IPS-15b (cell line): ENCODE data around the gene NCOA1.
"Not testable (repeated sequence)": the region's sequence is repeated elsewhere in the genome, so short reads cannot be mapped to it uniquely, and the experiment has no call there.

Experiments
- H3K27me3 ChIP-seq: one replicate; pipeline ENCODE4 v1.6.1; 2013; ENCODE audit warnings: low read length; ENCODE audit not compliant: control insufficient read depth, insufficient read depth
- H3K36me3 ChIP-seq: one replicate; pipeline ENCODE4 v1.6.1; 2013; ENCODE audit warnings: low read length; ENCODE audit not compliant: control insufficient read depth, insufficient read depth
- H3K4me1 ChIP-seq: one replicate; pipeline ENCODE4 v1.6.1; 2013; ENCODE audit warnings: mild to moderate bottlenecking, low read length; ENCODE audit not compliant: control insufficient read depth, insufficient read depth
- H3K4me3 ChIP-seq: one replicate; pipeline ENCODE4 v1.5.1; 2013; ENCODE audit warnings: low read depth, low read length
- H3K9ac ChIP-seq: one replicate; pipeline ENCODE4 v1.6.1; 2013; ENCODE audit warnings: low read depth, mild to moderate bottlenecking, low read length
- H3K9me3 ChIP-seq: one replicate; pipeline ENCODE4 v1.6.1; 2013; ENCODE audit warnings: mild to moderate bottlenecking, low read length; ENCODE audit not compliant: control insufficient read depth, insufficient read depth

The NCOA1 gene

DNA sequence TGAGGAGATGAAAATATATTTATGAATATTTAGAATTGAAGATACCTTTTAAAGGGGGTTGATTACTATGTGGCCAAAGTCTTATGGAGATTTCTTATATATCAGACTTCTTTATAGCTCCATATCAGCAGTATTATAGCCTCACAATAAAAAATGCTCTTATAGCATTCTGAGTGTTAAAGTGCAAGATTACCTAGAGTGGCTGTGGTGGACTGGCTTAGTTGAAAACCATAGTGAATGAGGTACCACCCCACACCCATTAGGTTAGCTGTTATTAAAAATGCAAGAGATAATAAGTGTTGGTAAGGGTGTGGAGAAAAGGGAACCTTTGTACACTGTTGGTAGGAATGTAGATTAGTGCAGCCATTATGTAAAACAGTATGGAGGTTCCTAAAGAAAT lies 39.7 kb downstream of the NCOA1 start:
- Histone ChIP-seq H3K36me3 (no peaks in the 10 kb centered on the region), H3K4me3 (no peak overlapping the region), H3K9me3 (no peaks in the 10 kb centered on the region), H3K4me1 (no peaks in the 10 kb centered on the region), H3K9ac (no peak overlapping the region), H3K27me3 (no peaks in the 10 kb centered on the region)

DNA sequence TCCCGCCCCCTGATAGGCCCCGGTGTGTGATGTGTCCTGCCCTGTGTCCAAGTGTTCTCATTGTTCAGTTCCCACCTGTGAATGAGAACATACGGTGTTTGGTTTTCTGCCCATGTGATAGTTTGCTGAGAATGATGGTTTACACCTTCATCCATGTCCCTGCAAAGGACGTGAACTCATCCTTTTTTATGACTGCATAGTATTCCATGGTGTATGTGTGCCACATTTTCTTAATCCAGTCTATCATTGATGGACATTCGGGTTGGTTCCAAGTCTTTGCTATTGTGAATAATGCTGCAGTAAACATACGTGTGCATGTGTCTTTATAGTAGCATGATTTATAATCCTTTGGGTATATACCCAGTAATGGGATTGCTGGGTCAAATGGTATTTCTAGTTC lies 40.6 kb downstream of the NCOA1 start:
- not testable (repeated sequence) for H3K36me3 ChIP-seq, H3K9me3 ChIP-seq, H3K4me1 ChIP-seq, H3K4me3 ChIP-seq, H3K9ac ChIP-seq, H3K27me3 ChIP-seq

DNA sequence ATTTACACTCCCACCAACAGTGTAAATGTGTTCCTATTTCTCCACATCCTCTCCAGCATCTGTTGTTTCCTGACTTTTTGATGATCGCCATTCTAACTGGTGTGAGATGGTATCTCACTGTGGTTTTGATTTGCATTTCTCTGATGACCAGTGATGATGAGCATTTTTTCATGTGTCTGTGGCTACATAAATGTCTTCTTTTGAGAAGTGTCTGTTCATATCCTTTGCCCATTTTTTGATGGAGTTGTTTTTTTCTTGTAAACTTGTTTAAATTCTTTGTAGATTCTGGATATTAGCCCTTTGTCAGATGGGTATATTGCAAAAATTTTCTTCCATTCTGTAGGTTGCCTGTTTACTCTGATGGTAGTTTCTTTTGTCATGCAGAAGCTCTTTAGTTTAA lies 41.0 kb downstream of the NCOA1 start:
- H3K36me3 ChIP-seq, H3K4me3 ChIP-seq, H3K4me1 ChIP-seq, H3K9ac ChIP-seq, H3K27me3 ChIP-seq, H3K9me3 ChIP-seq: not testable (repeated sequence)

DNA sequence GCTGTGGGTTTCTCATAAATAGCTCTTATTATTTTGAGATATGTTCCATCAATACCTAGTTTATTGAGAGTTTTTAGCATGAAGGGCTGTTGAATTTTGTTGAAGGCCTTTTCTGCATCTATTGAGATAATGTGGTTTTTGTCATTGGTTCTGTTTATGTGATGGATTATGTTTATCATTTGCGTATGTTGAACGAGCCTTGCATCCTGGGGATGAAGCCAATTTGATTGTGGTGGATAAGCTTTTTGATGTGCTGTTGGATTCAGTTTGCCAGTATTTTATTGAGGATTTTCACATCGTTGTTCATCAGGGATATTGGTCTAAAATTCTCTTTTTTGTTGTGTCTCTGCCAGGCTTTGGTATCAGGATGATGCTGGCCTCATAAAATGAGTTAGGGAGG lies 42.5 kb downstream of the NCOA1 start:
- H3K4me3 ChIP-seq, H3K27me3 ChIP-seq, H3K36me3 ChIP-seq, H3K9ac ChIP-seq, H3K9me3 ChIP-seq, H3K4me1 ChIP-seq: not testable (repeated sequence)

DNA sequence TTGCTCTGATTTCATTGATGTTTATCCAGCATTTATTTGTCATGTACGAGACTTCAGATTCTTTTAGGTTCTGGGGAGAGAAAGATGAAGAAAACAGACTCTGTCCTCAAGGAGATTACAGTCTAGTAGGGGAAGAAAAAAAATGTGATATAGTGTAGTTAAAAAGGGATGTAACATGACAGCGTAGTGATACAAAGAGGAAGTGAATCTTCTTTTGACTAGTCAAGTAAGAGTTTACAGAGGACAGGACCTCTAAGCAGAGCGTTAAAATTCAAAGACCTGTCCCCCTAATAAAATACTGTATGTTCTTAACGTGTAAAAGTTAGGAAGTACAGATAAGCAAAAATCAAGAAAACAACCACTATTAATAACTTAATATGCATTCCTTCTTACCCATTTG lies 47.7 kb downstream of the NCOA1 start:
- no peak overlapping the region for H3K9ac ChIP-seq
- H3K4me3 ChIP-seq: no peak overlapping the region
- H3K36me3 ChIP-seq: no peaks in the 10 kb centered on the region
- no peaks in the 10 kb centered on the region for H3K4me1 ChIP-seq
- H3K27me3 ChIP-seq: no peaks in the 10 kb centered on the region
- H3K9me3 ChIP-seq: no peaks in the 10 kb centered on the region

DNA sequence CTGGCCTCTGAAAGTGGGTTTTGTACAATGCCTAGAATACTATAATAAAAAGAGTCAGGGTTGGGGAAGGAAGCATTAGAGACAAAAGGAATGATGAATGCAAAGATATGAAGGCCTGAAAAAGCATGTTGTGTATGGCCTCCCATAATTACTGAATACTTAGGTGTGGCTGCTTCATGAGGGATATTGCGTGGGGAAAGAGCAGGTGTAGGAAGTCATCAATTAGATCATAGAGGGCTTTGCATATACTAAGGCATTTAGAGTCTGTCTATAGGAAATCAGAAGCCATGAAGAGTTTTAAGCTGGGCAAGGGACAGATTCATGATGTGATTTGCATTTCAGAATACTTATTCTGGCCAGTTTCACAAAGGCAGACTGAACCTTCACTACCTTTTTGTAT lies 48.2 kb downstream of the NCOA1 start:
- H3K9me3 ChIP-seq: no peaks in the 10 kb centered on the region
- no peaks in the 10 kb centered on the region for H3K36me3 ChIP-seq
- H3K4me3 ChIP-seq: no peak overlapping the region
- no peaks in the 10 kb centered on the region for H3K4me1 ChIP-seq
- no peak overlapping the region for H3K9ac ChIP-seq
- no peaks in the 10 kb centered on the region for H3K27me3 ChIP-seq

DNA sequence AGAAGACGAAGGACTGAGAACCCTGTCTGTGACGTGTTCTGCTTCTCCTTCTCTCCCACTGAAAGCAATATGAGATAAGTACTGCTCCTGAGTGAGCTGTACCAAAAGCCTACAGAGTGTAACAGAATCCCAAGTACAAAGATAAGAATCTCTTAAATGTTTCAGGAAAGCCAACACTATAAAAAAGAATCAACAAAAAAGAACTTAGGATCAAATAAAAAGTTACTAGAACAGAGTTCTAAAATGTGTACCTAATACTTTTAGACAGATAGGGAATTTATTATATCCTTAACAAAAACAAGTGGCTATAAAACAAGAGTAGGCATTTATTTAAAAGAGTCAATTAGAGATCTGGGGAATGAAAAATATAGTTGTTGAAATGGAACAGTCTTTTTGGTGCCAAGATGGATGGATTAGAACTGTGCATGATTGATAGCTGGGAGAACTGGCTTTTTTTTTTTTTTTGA lies 49.0 kb downstream of the NCOA1 start:
- Histone ChIP-seq H3K9ac (no peak overlapping the region), H3K4me1 (no peaks in the 10 kb centered on the region), H3K4me3 (no peak overlapping the region), H3K36me3 (no peaks in the 10 kb centered on the region), H3K27me3 (no peaks in the 10 kb centered on the region), H3K9me3 (no peaks in the 10 kb centered on the region)

DNA sequence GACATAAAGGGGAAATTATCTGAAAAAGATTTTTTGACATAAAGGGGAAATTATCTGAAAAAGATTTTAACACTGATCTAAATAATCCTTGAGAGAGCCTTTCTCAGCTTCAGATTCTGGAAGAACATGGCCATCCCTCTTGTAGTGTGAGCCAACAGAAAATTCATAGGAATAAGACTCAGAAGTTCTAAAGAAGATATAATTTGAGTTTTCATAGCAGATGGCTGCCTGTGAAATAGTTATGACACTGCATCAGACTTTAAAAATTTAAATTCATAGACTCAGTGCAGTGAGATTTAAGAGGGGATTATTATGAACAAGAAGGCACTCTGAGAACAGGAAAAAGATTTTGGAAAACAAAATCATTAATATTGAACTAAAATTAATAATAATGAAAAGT lies 50.6 kb downstream of the NCOA1 start:
- Histone ChIP-seq H3K27me3 (no peaks in the 10 kb centered on the region), H3K9me3 (no peaks in the 10 kb centered on the region)

DNA sequence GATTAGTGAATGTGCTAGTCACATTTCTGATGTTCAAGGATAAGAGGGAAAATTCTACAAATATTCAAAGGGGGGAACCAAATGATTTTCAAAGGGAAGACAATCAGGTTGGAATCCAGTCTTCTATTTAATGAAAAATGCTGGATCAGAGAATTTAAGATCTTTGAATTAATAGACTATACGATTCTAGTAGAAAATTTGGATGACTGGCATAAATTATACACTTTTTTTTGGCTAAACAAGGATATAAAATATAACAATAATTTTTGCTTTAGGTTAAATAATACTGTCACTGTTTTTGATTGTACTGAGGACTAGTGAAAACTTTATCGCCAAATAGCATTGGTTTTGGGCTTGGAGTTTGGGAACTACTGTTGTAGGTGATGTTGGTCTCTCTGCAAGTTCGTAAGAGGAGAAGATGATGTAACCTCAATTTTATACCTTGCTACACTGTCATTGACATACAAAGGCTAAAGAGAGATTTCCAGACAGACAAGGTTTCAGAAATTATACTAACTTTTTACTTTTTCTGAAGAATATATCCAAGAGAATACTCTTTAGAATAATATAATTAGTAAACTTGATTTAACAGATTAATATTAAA lies 51.3 kb downstream of the NCOA1 start:
- H3K36me3 ChIP-seq: no peaks in the 10 kb centered on the region
- H3K4me1 ChIP-seq: no peaks in the 10 kb centered on the region
- H3K9ac ChIP-seq: no peak overlapping the region
- H3K27me3 ChIP-seq: no peaks in the 10 kb centered on the region
- H3K4me3 ChIP-seq: no peak overlapping the region
- H3K9me3 ChIP-seq: no peaks in the 10 kb centered on the region

More for the DNA sequence above, 50.6 kb downstream of the NCOA1 start:
- Histone ChIP-seq H3K4me3 (no peak overlapping the region), H3K9ac (no peak overlapping the region), H3K4me1 (no peaks in the 10 kb centered on the region), H3K36me3 (no peaks in the 10 kb centered on the region)

DNA sequence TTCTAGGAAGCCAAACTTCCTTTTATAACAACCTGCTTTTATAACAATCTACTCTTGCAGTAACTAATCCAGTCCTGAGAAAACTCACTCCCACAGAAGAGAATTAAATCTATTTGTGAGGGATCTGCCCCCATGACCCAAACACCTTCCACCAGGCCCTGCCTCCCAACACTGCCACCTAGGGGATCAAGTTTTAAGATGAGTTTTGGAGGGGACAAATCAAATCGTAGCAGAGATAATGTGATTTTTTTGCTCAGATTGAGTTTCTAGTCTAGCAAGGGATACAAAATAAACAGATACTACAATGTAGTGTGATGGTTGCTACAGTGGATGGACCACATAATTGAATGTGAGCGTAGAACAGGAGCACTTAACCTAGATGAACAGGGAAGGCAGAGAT lies 52.2 kb downstream of the NCOA1 start:
- H3K4me3 ChIP-seq: no peak overlapping the region
- no peaks in the 10 kb centered on the region for H3K4me1 ChIP-seq
- no peaks in the 10 kb centered on the region for H3K36me3 ChIP-seq
- no peak overlapping the region for H3K9ac ChIP-seq
- H3K27me3 ChIP-seq: no peaks in the 10 kb centered on the region
- H3K9me3 ChIP-seq: no peaks in the 10 kb centered on the region

DNA sequence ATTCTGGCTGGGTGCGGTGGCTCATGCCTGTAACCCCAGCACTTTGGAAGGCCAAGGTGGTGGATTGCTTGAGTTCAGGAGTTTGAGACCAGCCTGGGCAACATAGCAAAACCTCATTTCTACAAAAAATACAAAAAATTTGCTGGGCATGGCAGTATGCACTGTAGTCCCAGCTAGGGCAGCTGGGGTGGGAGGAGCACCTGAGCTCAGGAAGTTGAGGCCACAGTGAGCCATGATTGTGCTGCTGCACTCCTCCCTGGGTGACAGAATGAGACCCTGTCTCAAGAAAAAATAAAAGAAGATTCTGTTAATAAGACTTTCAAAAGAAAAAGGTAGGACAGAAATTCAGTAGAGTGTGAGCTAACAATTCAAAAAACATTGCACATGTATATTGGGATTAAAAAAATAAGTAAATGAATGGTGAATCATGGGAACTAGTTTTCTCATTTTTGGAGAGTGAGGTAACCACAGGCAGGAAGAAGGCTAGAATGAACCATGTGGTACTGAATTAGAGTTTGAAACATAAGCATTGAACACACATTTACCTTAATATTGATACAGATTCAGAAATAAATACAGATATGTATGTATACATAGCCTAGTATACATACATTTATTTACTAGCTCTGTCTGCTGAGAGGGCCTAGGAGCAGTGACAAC lies 53.5 kb downstream of the NCOA1 start:
- no peak overlapping the region for H3K4me3 ChIP-seq
- no peaks in the 10 kb centered on the region for H3K36me3 ChIP-seq
- H3K27me3 ChIP-seq: no peaks in the 10 kb centered on the region
- no peak overlapping the region for H3K9ac ChIP-seq
- no peaks in the 10 kb centered on the region for H3K4me1 ChIP-seq
- no peaks in the 10 kb centered on the region for H3K9me3 ChIP-seq

DNA sequence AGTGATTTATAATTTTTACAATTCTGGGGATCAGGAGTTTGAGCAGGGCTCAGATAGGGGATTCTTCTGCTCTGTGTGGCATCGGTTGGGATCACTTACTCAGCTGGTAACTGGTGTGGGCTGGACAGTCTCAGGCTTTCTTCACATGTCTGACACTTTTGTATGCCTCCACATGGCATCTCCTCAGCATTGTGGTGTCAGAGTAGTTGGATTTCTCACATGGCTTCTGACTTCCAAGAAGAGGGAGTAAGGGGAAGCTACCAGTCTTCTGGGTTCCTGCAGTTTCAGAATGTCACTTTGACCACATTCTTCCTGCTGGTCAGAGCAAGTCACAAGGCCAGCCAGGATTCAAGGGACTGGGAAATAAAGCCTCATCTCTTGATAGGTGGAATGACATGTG lies 55.6 kb downstream of the NCOA1 start:
- no peaks in the 10 kb centered on the region for H3K27me3 ChIP-seq
- no peaks in the 10 kb centered on the region for H3K4me1 ChIP-seq
- H3K36me3 ChIP-seq: no peaks in the 10 kb centered on the region
- H3K9me3 ChIP-seq: no peaks in the 10 kb centered on the region
- H3K4me3 ChIP-seq: no peak overlapping the region
- H3K9ac ChIP-seq: no peak overlapping the region
